Bronchial epithelial cell (primary cell): Measurements from ENCODE around the gene ARID3A. TPM values are rescaled to one million over a fixed set of nuclear protein-coding genes. Genes with fewer than 3 reads are reported as not detected.
"Not testable (repeated sequence)": the region's sequence is repeated elsewhere in the genome, so short reads cannot be mapped to it uniquely, and the experiment has no call there.

Experiments
- DNase-seq: peaks from one replicate; pipeline ENCODE4 v3.0.0-alpha.2; 2010; ENCODE audit warnings: low read depth
- FAIRE-seq: peaks from 2 replicates; lab custom pipeline; 2011; peaks lifted over from hg19 to GRCh38; lab: Jason Lieb, UNC
- H3K27me3 ChIP-seq: 2 replicates; pipeline ENCODE4 v1.5.1; 2011; ENCODE audit warnings: low read length; ENCODE audit not compliant: control insufficient read depth, insufficient read depth
- H3K36me3 ChIP-seq: 2 replicates; pipeline ENCODE4 v1.5.1; 2011; ENCODE audit warnings: low read length; ENCODE audit not compliant: control insufficient read depth, insufficient read depth
- H3K4me3 ChIP-seq: 2 replicates; pipeline ENCODE4 v1.5.1; 2011; ENCODE audit warnings: mild to moderate bottlenecking, low read depth, low read length, control low read depth
- total RNA-seq: library from RNA; depleted of rRNA; stranded (reverse); fragments of >200 nt; gene quantifications from 2 replicates; pipeline ENCODE4 v1.2.1, GENCODE V29; 2014
- TF ChIP-seq, protein P1 (sequence below): IDR thresholded peaks from 2 replicates; pipeline ENCODE4 v1.5.1; 2011; ENCODE audit warnings: mild to moderate bottlenecking, moderate library complexity, low read length, control low read depth, inconsistent platforms; ENCODE audit not compliant: insufficient read depth, severe bottlenecking

The ARID3A gene, protein sequence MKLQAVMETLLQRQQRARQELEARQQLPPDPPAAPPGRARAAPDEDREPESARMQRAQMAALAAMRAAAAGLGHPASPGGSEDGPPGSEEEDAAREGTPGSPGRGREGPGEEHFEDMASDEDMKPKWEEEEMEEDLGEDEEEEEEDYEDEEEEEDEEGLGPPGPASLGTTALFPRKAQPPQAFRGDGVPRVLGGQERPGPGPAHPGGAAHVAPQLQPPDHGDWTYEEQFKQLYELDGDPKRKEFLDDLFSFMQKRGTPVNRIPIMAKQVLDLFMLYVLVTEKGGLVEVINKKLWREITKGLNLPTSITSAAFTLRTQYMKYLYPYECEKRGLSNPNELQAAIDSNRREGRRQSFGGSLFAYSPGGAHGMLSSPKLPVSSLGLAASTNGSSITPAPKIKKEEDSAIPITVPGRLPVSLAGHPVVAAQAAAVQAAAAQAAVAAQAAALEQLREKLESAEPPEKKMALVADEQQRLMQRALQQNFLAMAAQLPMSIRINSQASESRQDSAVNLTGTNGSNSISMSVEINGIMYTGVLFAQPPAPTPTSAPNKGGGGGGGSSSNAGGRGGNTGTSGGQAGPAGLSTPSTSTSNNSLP
- 15.8 and 16.0 TPM in 2 replicates for total RNA-seq

DNA sequence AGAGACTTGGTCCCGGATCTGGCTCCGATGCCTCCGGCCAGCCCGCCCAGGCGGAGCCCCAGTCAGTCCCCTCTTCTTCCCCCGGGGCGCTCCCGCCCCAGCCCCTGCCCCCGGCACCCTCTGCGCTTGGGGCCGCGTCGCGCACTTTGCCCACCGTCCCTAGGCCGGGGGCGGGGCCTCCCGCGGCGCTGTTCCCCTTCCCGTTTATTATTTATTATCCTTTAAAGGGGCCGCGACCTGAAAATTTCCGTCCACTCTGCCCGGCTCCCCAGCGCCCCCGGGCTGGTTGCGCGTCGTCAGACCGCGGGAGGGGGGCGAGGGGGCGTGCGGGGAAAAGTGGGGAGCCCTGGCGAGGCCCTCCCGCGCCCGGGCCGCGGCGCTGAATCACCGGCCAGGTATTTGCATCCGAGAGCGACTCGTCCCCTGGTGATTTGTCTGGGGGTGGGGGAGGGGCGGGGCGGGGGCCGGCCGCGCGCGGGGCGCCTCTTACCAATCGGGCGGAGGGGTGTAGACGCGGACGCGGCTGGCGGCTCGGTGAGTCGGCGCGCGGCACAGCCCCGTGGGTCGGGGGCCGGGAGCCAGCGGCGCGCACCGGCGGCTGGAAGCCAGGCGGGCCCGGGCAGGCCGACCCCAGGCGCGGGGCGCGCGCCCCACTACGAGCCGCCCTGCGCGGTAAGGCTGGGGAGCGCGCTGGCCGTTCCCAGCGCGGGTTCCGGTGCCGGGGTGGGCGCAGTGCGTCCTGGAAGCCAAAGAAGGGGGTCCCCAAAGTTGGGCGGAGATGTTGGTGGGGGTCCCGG lies at the start of gene ARID3A:
Gene ARID3A, plus strand, starts transcription at position 510 of the 797 bp plus-strand sequence. CDS start 3,494 bp downstream, outside the sequence.
- FAIRE-seq: no peak
- peaks cover 3% of the 10 kb centered on the region for H3K36me3 ChIP-seq
- TF ChIP-seq, protein P1, sequence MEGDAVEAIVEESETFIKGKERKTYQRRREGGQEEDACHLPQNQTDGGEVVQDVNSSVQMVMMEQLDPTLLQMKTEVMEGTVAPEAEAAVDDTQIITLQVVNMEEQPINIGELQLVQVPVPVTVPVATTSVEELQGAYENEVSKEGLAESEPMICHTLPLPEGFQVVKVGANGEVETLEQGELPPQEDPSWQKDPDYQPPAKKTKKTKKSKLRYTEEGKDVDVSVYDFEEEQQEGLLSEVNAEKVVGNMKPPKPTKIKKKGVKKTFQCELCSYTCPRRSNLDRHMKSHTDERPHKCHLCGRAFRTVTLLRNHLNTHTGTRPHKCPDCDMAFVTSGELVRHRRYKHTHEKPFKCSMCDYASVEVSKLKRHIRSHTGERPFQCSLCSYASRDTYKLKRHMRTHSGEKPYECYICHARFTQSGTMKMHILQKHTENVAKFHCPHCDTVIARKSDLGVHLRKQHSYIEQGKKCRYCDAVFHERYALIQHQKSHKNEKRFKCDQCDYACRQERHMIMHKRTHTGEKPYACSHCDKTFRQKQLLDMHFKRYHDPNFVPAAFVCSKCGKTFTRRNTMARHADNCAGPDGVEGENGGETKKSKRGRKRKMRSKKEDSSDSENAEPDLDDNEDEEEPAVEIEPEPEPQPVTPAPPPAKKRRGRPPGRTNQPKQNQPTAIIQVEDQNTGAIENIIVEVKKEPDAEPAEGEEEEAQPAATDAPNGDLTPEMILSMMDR: no peak
- DNase-seq: peak; percentile 41
- peak within 1 kb of the TSS; percentile 87 for H3K4me3 ChIP-seq
- H3K27me3 ChIP-seq: no peaks in the 10 kb centered on the region

DNA sequence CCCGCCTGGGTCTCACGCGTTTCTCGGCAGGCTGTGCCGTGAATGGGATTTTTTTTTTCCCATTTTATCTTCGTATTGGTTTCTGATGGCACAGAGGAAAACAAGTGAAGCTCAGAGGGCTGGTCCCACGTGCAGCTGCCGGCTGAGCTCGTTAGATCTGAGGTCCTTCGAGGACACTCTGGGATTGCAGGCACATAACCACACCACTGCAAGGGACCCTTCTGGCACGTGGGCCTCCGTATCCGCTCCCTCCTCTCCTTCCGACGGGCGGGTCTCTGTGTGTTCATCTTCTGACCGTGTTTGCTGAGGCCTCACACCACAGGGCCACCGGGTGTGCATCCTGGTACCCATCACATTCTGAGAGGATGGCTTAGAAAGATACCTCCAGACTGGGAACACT lies 49.7 kb upstream of the ARID3A start:
- Histone ChIP-seq H3K36me3 (peaks cover 14% of the 10 kb centered on the region), H3K27me3 (no peaks in the 10 kb centered on the region), H3K4me3 (no peak overlapping the region)
- TF ChIP-seq, protein P1: no peak
- no peak for FAIRE-seq
- DNase-seq: no peak

DNA sequence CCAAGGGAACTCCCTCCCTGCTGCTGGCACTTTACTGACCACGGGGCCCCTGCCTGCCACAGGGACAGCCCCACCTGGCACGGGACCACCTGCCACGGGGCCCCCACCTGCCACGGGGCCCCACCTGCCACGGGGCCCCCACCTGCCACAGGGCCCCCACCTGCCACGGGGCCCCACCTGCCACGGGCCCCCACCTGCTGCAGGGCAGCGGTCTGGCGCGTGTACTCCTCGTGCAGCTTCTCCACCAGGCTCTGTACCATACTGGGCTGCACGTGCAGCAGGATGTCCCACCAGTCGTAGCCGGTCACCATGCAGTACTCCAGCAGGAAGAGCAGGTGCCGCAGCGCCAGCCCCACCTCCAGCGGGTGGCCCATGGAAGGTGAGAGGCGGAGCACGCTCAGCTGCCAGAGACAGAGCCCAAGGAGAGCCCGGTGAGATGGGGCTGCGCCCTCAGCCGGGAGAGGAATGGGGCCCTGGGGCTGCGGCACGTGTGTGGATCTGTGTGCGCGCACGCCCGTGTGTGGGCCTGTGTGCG lies 49.0 kb upstream of the ARID3A start:
- FAIRE-seq (no peak), DNase-seq (no peak)
- TF ChIP-seq, protein P1: no peak
- no peak overlapping the region for H3K4me3 ChIP-seq
- H3K36me3 ChIP-seq: peaks cover 19% of the 10 kb centered on the region
- H3K27me3 ChIP-seq: no peaks in the 10 kb centered on the region

DNA sequence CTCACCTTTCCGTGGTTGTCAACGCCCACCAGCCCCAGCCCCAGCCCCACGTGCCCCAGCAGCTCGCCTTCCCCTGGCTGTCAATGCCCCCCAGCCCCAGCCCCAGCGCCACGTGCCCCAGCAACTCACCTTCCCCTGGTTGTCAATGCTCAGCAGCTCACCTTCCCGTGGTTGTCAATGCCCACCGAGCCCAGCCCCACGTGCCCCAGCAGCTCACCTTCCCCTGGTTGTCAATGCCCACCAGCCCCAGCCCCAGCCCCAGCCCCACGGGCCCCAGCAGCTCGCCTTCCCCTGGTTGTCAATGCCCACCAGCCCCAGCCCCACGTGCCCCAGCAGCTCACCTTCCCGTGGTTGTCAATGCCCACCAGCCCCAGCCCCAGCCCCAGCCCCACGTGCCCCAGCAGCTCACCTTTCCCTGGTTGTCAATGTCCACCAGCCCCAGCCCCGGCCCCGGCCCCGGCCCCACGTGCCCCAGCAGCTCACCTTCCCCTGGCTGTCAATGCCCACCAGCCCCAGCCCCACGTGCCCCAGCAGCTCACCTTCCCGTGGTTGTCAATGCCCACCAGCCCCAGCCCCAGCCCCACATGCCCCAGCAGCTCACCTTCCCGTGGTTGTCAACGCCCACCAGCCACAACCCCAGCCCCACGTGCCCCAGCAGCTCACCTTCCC lies 47.7 kb upstream of the ARID3A start:
- FAIRE-seq, H3K4me3 ChIP-seq, DNase-seq, H3K27me3 ChIP-seq: not testable (repeated sequence)
- peaks cover 29% of the 10 kb centered on the region for H3K36me3 ChIP-seq

DNA sequence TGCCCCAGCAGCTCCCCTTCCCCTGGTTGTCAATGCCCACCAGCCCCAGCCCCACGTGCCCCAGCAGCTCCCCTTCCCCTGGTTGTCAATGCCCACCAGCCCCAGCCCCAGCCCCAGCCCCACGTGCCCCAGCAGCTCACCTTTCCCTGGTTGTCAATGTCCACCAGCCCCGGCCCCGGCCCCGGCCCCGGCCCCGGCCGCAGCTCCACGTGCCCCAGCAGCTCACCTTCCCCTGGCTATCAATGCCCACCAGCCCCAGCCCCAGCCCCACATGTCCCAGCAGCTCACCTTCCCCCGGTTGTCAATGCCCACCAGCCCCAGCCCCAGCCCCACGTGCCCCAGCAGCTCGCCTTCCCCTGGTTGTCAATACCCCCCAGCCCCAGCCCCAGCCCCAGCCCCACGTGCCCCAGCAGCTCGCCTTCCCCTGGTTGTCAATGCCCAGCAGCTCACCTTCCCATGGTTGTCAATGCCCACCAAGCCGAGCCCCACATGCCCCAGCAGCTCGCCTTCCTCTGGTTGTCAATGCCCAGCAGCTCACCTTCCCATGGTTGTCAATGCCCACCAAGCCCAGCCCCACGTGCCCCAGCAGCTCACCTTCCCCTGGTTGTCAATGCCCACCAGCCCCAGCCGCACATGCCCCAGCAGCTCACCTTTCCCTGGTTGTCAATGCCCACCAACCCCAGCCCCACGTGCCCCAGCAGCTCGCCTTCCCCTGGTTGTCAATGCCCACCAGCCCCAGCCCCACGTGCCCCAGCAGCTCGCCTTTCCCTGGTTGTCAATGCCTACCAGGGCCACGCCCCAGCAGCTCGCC lies 46.9 kb upstream of the ARID3A start:
- FAIRE-seq: peak; percentile 100
- not testable (repeated sequence) for H3K27me3 ChIP-seq, H3K4me3 ChIP-seq, DNase-seq
- peaks cover 33% of the 10 kb centered on the region for H3K36me3 ChIP-seq
